Measurements from ENCODE around the gene CFAP46. TPM values are rescaled to one million over a fixed set of nuclear protein-coding genes. Genes with fewer than 3 reads are reported as not detected.

Gene CFAP46
- total and polyA plus RNA-seq, 10 of the 15 experiments (the other 5 are each of a cell fraction or from before 2014, with no cell fraction given), result 0.01 to 0.18 (median 0.03) TPM; not detected in 7

DNA sequence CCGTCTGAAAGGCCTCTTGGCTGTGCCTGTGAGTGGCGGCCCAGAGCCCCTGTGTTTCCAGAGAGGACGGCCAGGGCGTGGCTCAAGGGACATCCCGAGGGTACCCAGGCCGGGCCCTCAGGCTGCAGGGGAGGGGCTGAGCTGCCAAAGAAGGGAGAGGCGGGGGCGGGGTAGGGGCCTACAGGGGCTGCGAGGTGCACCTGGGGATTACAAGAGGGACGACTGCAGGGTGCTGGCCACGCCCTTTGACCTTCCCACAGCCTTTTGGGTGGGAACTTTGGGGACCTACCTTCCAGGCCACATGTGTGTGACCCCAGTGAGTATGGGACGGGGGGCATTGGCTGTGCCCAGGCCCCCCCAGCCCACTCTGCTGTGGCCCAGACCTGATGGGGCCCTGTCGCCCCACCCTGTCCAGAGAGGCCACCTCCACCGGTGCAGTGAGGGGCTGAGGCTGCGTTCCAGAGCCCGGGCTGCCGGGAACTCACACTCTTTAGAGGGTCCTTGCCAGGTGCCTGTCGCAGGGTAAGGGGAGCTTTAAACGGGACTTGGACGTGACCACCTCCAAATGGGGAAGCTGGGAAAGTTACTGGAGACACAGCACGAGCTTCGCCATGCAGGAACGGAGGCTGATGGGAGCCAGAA, 137.5 kb downstream of the CFAP46 start:
- Histone ChIP-seq H3K4me2 (ENCODE audit: control insufficient read depth, insufficient read depth) (no peak overlapping the region), H4K20me1 (ENCODE audit: control insufficient read depth, insufficient read depth) (no peaks in the 10 kb centered on the region), H3K9ac (ENCODE audit: control insufficient read depth, insufficient read depth, low read length) (no peak overlapping the region), H3K9me3 (replicated peaks; ENCODE audit: control insufficient read depth, insufficient read depth, low read length) (peaks cover 2% of the 10 kb centered on the region; the same call in 1 of the 3 replicates), H3K27ac (ENCODE audit: control insufficient read depth, insufficient read depth) (no peak overlapping the region), H3K4me1 (ENCODE audit: control insufficient read depth, insufficient read depth, low read length) (no peaks in the 10 kb centered on the region), H3K79me2 (ENCODE audit: control insufficient read depth, insufficient read depth, low read length) (no peaks in the 10 kb centered on the region), H3K27me3 (replicated peaks in 1 of 2; ENCODE audit: control insufficient read depth in 2 of 2, insufficient read depth in 2 of 2, low read length in 1 of 2) (no peaks in the 10 kb centered on the region), H3K36me3 (ENCODE audit: control insufficient read depth in 2 of 2, insufficient read depth in 2 of 2, low read length in 1 of 2) (no peaks in the 10 kb centered on the region), H3K4me3 (no peak overlapping the region), H2AFZ (ENCODE audit: control insufficient read depth, low read depth, low read length) (no peak overlapping the region)
- ChIA-PET RAD21 (ENCODE audit: unreplicated experiment) (no interaction called here), SMC1A (ENCODE audit: uncharacterized antibody, unreplicated experiment) (no interaction called here), CTCF (no interaction called here), POLR2A (no interaction called here)
- TF ChIP-seq POU2F2 (IDR thresholded peaks at IDR 0.05; ENCODE audit: borderline replicate concordance, low read depth, low read length), result no peak
- no peak for TF ChIP-seq GATAD2B (conservative IDR thresholded peaks at IDR 0.05; ENCODE audit: low read depth)
- no peak for TF ChIP-seq IKZF1 (conservative IDR thresholded peaks at IDR 0.05)
- TF ChIP-seq JUND (IDR thresholded peaks at IDR 0.05; ENCODE audit: low read depth, low read length), result no peak
- TF ChIP-seq, protein P1, sequence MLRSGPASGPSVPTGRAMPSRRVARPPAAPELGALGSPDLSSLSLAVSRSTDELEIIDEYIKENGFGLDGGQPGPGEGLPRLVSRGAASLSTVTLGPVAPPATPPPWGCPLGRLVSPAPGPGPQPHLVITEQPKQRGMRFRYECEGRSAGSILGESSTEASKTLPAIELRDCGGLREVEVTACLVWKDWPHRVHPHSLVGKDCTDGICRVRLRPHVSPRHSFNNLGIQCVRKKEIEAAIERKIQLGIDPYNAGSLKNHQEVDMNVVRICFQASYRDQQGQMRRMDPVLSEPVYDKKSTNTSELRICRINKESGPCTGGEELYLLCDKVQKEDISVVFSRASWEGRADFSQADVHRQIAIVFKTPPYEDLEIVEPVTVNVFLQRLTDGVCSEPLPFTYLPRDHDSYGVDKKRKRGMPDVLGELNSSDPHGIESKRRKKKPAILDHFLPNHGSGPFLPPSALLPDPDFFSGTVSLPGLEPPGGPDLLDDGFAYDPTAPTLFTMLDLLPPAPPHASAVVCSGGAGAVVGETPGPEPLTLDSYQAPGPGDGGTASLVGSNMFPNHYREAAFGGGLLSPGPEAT (IDR thresholded peaks at IDR 0.05; ENCODE audit: low read depth), result no peak
- no peak for TF ChIP-seq MEF2A (IDR thresholded peaks at IDR 0.05; ENCODE audit: insufficient read depth, low read depth, low read length)
- TF ChIP-seq ETV6 (conservative IDR thresholded peaks at IDR 0.05 in 1 of 2, IDR thresholded peaks at IDR 0.05 in 1 of 2; ENCODE audit: borderline replicate concordance in 1 of 2, low read depth in 1 of 2), result no peak
- no peak for TF ChIP-seq POLR2A (IDR thresholded peaks at IDR 0.05; ENCODE audit: low read depth, low read length)
- TF ChIP-seq, protein P2, sequence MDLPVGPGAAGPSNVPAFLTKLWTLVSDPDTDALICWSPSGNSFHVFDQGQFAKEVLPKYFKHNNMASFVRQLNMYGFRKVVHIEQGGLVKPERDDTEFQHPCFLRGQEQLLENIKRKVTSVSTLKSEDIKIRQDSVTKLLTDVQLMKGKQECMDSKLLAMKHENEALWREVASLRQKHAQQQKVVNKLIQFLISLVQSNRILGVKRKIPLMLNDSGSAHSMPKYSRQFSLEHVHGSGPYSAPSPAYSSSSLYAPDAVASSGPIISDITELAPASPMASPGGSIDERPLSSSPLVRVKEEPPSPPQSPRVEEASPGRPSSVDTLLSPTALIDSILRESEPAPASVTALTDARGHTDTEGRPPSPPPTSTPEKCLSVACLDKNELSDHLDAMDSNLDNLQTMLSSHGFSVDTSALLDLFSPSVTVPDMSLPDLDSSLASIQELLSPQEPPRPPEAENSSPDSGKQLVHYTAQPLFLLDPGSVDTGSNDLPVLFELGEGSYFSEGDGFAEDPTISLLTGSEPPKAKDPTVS (IDR thresholded peaks at IDR 0.05; ENCODE audit: low read depth, low read length), result no peak
- intact Hi-C loops (cut with micrococcal nuclease; ENCODE audit: unreplicated experiment) (no loop called here), in situ Hi-C loops (cut with MboI) (no loop called here)
- BruUV-seq (replicated peaks), result no TSS peak
- DNase-seq (ENCODE audit: low read depth, low spot score) (no peak), ATAC-seq (no peak), FAIRE-seq (no peak)
- 49% methylated on average over 19 of the region's 23 CpGs for WGBS (ENCODE audit: insufficient coverage, insufficient replicate concordance, low lambda C conversion rate, missing lambda C conversion rate)
